ENCODE results near the gene CTBP2. TPM values are rescaled to one million over a fixed set of nuclear protein-coding genes. Genes with fewer than 3 reads are reported as not detected.

The CTBP2 gene
- total RNA-seq, 2 donors from 2014 or later: 32.0 to 49.0 TPM

DNA sequence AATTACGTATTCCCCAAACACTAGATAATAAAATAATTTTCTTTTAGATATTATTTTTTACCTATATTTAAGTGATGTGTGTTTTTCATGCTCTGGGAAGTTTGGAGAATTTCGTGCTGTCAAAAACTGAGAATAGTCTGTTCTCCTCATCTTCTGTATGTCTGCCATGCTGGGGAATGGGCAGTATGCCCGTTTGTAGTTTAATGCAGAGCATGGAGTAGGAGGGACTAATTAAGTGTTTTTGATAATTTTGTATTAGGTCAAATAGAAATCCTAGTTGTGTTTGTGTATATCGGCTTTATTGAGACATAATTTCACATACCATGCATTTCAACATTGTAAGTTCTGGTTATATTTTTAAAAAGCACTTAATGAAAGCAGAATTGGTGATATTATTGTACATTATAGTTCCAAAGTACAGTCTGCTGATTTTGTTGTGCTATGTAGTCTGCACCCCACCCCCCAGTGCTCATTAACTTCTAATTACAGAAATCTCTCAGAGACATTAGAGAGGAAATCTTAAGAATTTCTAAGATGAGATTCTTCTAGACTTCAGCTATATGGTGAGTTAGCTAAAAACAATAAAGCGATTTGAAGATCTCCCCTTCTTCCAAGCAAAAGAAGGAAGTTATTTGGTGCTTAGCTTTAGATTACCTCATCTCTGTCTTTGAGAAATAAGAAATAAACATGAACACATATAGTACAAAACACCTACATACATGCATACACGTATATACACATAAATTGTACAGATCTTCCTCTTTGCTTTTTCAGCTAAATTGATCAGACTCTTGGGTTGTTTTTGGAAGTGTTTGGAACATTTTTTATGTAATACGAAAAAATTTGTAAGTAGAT lies 196.3 kb downstream of the CTBP2 start:
- H3K4me3 ChIP-seq: no peak overlapping the region
- H3K27ac ChIP-seq: no peak overlapping the region
- WGBS, 2 donors: 75 to 84% methylated on average over 7 of the region's 7 CpGs
- no peak for ATAC-seq
- intact Hi-C loops (cut with DNase I): no loop called here
- H3K27me3 ChIP-seq: no peaks in the 10 kb centered on the region
- H3K9me3 ChIP-seq: no peaks in the 10 kb centered on the region
- TF ChIP-seq POLR2A (IDR thresholded peaks at IDR 0.05) (no peak), CTCF (IDR thresholded peaks at IDR 0.05) (no peak)
- no peaks in the 10 kb centered on the region for H3K4me1 ChIP-seq
- DNase-seq: no peak
- peaks cover 0 to 5% of the 10 kb centered on the region in 2 donors for H3K36me3 ChIP-seq (replicated peaks in 1 of 2; ENCODE audit: insufficient read depth in 1 of 2, low read depth in 2 of 2)

DNA sequence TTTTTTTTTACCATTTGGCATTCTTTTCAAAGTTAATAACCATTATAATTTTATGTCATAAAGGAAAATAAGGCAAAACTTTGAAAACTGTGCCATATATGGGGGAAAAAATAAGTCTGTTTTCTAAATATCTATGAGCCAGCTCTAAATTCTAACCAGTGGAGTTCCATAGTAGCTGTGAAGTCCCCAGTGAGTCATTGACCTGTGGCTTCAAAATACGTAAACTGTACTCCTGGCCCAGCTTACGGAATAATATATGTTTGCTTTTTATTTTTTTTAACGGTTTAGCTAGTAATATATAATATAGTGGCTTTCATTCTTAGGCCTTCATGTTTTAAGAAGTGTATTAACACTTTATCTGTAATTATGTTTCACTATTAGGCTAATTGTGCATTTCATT lies 197.9 kb downstream of the CTBP2 start:
- WGBS, 2 donors: 90 to 92% methylated on average over 3 of the region's 3 CpGs
- H3K36me3 ChIP-seq (replicated peaks in 1 of 2; ENCODE audit: insufficient read depth in 1 of 2, low read depth in 2 of 2): peaks cover 0 to 5% of the 10 kb centered on the region in 2 donors
- H3K27me3 ChIP-seq: no peaks in the 10 kb centered on the region
- intact Hi-C loops (cut with DNase I): no loop called here
- H3K27ac ChIP-seq: no peak overlapping the region
- no peaks in the 10 kb centered on the region for H3K9me3 ChIP-seq
- no peak for DNase-seq
- no peak for ATAC-seq
- TF ChIP-seq POLR2A (IDR thresholded peaks at IDR 0.05) (no peak), CTCF (IDR thresholded peaks at IDR 0.05) (no peak)
- H3K4me3 ChIP-seq: no peak overlapping the region
- no peaks in the 10 kb centered on the region for H3K4me1 ChIP-seq

GRCh38 chr10:124961248-124961570 lies 199.2 kb downstream of the CTBP2 start:
- intact Hi-C loops (cut with DNase I): no loop called here
- Histone ChIP-seq H3K4me1 (no peaks in the 10 kb centered on the region), H3K27ac (no peak overlapping the region), H3K27me3 (no peaks in the 10 kb centered on the region), H3K4me3 (no peak overlapping the region), H3K9me3 (no peaks in the 10 kb centered on the region), H3K36me3 (replicated peaks in 1 of 2; ENCODE audit: insufficient read depth in 1 of 2, low read depth in 2 of 2) (no peaks in the 10 kb centered on the region)
- TF ChIP-seq CTCF (IDR thresholded peaks at IDR 0.05) (no peak), POLR2A (IDR thresholded peaks at IDR 0.05) (no peak)
- DNase-seq (no peak), ATAC-seq (no peak)
- 73 to 80% methylated on average over 4 of the region's 4 CpGs for WGBS, 2 donors

- H3K27me3 ChIP-seq: no peaks in the 10 kb centered on the region
- intact Hi-C loops (cut with DNase I): no loop called here
- H3K36me3 ChIP-seq (replicated peaks in 1 of 2; ENCODE audit: insufficient read depth in 1 of 2, low read depth in 2 of 2): no peaks in the 10 kb centered on the region
- no peaks in the 10 kb centered on the region for H3K9me3 ChIP-seq
- no peak overlapping the region for H3K4me3 ChIP-seq
- peaks cover 16% of the 10 kb centered on the region for H3K4me1 ChIP-seq
- ATAC-seq (no peak), DNase-seq (no peak)
- no peak for TF ChIP-seq CTCF (IDR thresholded peaks at IDR 0.05)
- TF ChIP-seq POLR2A (IDR thresholded peaks at IDR 0.05): no peak
- H3K27ac ChIP-seq: no peak overlapping the region
- WGBS, 2 donors: 94 to 95% methylated on average over 3 of the region's 3 CpGs
Observed at GRCh38 chr10:124959564-124959963, 200.8 kb downstream of the CTBP2 start.

GRCh38 chr10:124957404-124957947 lies 202.9 kb downstream of the CTBP2 start:
- WGBS, 2 donors: 65 to 87% methylated on average over 7 of the region's 7 CpGs
- Histone ChIP-seq H3K27ac (no peak overlapping the region), H3K36me3 (replicated peaks in 1 of 2; ENCODE audit: insufficient read depth in 1 of 2, low read depth in 2 of 2) (no peaks in the 10 kb centered on the region), H3K4me1 (peaks cover 30% of the 10 kb centered on the region), H3K27me3 (no peaks in the 10 kb centered on the region), H3K4me3 (no peak overlapping the region), H3K9me3 (no peaks in the 10 kb centered on the region)
- no peak for ATAC-seq
- TF ChIP-seq CTCF (IDR thresholded peaks at IDR 0.05) (no peak), POLR2A (IDR thresholded peaks at IDR 0.05) (no peak)
- DNase-seq: no peak
- intact Hi-C loops (cut with DNase I): no loop called here
